Kidney (tissue), 14 donors: ENCODE data around the gene C5orf63. TPM values are rescaled to one million over a fixed set of nuclear protein-coding genes. Genes with fewer than 3 reads are reported as not detected.
"Not testable (repeated sequence)": the region's sequence is repeated elsewhere in the genome, so short reads cannot be mapped to it uniquely, and the experiment has no call there.

Experiments
- DNase-seq, 5 donors: peaks; one replicate each; pipeline ENCODE4 v3.0.0-alpha.2; 2013 to 2020
- FAIRE-seq: peaks from 2 replicates; lab custom pipeline; 2012; peaks lifted over from hg19 to GRCh38; lab: Jason Lieb, UNC
- H3K27ac ChIP-seq, 2 donors: one replicate each; pipeline ENCODE4 v1.7.0; 2013; ENCODE audit warnings: low read depth in 2 of 2, low read length in 2 of 2, inconsistent platforms in 1 of 2
- H3K27me3 ChIP-seq: one replicate; pipeline ENCODE4 v1.7.1; 2013; ENCODE audit warnings: low read length, inconsistent platforms; ENCODE audit not compliant: control insufficient read depth, insufficient read depth
- H3K36me3 ChIP-seq, 3 donors: one replicate each; pipeline versions ENCODE4 v1.7.0 to v1.7.1; 2013; ENCODE audit warnings: low read length in 3 of 3, control low read depth in 1 of 3, inconsistent platforms in 1 of 3; ENCODE audit not compliant: insufficient read depth in 3 of 3, control insufficient read depth in 2 of 3
- H3K4me1 ChIP-seq, 3 donors: one replicate each; pipeline versions ENCODE4 v1.7.0 to v1.7.1; 2013; ENCODE audit warnings: low read length in 3 of 3, inconsistent platforms in 1 of 3, low read depth in 1 of 3; ENCODE audit not compliant: control insufficient read depth in 2 of 3, insufficient read depth in 2 of 3
- H3K4me3 ChIP-seq, 3 donors: one replicate each; pipeline versions ENCODE4 v1.7.0 to v1.8.1; 2013; ENCODE audit warnings: low read length in 3 of 3, control low read depth in 1 of 3, inconsistent platforms in 1 of 3
- H3K9ac ChIP-seq, 3 donors: one replicate each; pipeline versions ENCODE4 v1.7.0 to v1.7.1; 2013; ENCODE audit warnings: low read length in 3 of 3, control low read depth in 1 of 3, inconsistent platforms in 1 of 3
- H3K9me3 ChIP-seq, 3 donors: one replicate each; pipeline versions ENCODE4 v1.7.0 to v1.7.1; 2013; ENCODE audit warnings: low read length in 3 of 3, control low read depth in 1 of 3, inconsistent platforms in 1 of 3; ENCODE audit not compliant: control insufficient read depth in 2 of 3, insufficient read depth in 1 of 3
- intact Hi-C: fragments of 100-400 bp; cut with DNase I; formaldehyde crosslinking; loops from one replicate; pipeline ENCODE4 v1.11.1; 2022
- polyA plus RNA-seq: library from polyadenylated mRNA; stranded (reverse); fragments of 350-450 nt; fragmentation: Illumina TruSeq; extraction: RNeasy Lipid Tissue Mini Kit (QIAGEN cat#74804); gene quantifications from one replicate; pipeline ENCODE4 v1.2.3, GENCODE V29; 2014; ENCODE audit warnings: low read depth, low replicate concordance; ENCODE audit not compliant: insufficient read depth
- total RNA-seq: library from RNA; stranded (reverse); fragmentation: NEBNext Ultra II Directional; extraction: Animal tissue kit (Norgen Biotek cat#: 25700); gene quantifications from one replicate; pipeline ENCODE4 v1.2.1, GENCODE V29; 2021
- TF ChIP-seq, protein P1 (sequence below): IDR thresholded peaks from 3 replicates; pipeline ENCODE4 v1.5.1; 2012; ENCODE audit warnings: mild to moderate bottlenecking, moderate library complexity, borderline replicate concordance; ENCODE audit not compliant: insufficient read depth; ENCODE audit errors: extremely low read depth
- donor health status: control.
- donor health status: control.
- donor health status: control.
- donor health status: control.
- donor health status: control.
- donor health status: DM: yes; HTN: yes; CAD: no.
- donor health status: Normal renal cell carcinoma (clear cell type).

C5orf63 gene
- total and polyA plus RNA-seq, 2 donors from 2014 or later = 5.8 to 8.5 TPM

GRCh38 chr5:127060470-127060985 is 12.8 kb downstream of the C5orf63 start:
- DNase-seq (no peak), FAIRE-seq (no peak)
- H3K4me3 ChIP-seq = no peak overlapping the region
- H3K4me1 ChIP-seq = no peaks in the 10 kb centered on the region
- intact Hi-C loops = no loop called here
- H3K9me3 ChIP-seq = no peaks in the 10 kb centered on the region
- no peaks in the 10 kb centered on the region for H3K36me3 ChIP-seq
- H3K27me3 ChIP-seq = no peaks in the 10 kb centered on the region
- H3K9ac ChIP-seq = no peak overlapping the region
- H3K27ac ChIP-seq = no peak overlapping the region
- TF ChIP-seq, protein P1, sequence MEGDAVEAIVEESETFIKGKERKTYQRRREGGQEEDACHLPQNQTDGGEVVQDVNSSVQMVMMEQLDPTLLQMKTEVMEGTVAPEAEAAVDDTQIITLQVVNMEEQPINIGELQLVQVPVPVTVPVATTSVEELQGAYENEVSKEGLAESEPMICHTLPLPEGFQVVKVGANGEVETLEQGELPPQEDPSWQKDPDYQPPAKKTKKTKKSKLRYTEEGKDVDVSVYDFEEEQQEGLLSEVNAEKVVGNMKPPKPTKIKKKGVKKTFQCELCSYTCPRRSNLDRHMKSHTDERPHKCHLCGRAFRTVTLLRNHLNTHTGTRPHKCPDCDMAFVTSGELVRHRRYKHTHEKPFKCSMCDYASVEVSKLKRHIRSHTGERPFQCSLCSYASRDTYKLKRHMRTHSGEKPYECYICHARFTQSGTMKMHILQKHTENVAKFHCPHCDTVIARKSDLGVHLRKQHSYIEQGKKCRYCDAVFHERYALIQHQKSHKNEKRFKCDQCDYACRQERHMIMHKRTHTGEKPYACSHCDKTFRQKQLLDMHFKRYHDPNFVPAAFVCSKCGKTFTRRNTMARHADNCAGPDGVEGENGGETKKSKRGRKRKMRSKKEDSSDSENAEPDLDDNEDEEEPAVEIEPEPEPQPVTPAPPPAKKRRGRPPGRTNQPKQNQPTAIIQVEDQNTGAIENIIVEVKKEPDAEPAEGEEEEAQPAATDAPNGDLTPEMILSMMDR = no peak

DNA sequence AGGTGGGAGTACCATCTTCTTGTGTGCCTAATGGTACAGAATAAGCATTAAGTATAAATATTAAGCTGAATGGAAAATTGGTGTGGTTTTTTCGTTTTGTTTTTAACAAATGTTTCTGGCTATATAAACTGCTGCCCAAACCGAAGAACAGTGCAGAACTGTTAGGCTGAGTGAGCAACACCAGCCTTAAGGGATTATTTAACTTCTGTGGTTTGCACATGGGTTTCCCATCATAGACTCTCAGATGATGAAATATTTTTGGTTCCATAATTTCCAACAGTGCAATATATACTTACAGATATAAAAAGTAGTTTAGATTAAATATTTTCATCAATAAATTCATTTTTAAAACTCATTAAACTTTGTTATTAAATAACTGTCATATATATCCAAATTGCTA is 16.4 kb downstream of the C5orf63 start:
- Histone ChIP-seq H3K27me3 (no peaks in the 10 kb centered on the region), H3K4me3 (no peak overlapping the region), H3K36me3 (no peaks in the 10 kb centered on the region), H3K4me1 (no peaks in the 10 kb centered on the region), H3K9me3 (no peaks in the 10 kb centered on the region), H3K9ac (no peak overlapping the region), H3K27ac (no peak overlapping the region)
- no peak for DNase-seq
- intact Hi-C loops = no loop called here
- FAIRE-seq = no peak
- TF ChIP-seq, protein P1 = no peak

- H3K9me3 ChIP-seq = no peaks in the 10 kb centered on the region
- TF ChIP-seq, protein P1 = no peak
- FAIRE-seq (no peak), DNase-seq (no peak)
- H3K4me1 ChIP-seq = no peaks in the 10 kb centered on the region
- no peak overlapping the region for H3K27ac ChIP-seq
- H3K27me3 ChIP-seq = no peaks in the 10 kb centered on the region
- no peaks in the 10 kb centered on the region for H3K36me3 ChIP-seq
- intact Hi-C loops = no loop called here
- no peak overlapping the region for H3K4me3 ChIP-seq
- H3K9ac ChIP-seq = no peak overlapping the region
Observed at GRCh38 chr5:127055880-127056653, 17.2 kb downstream of the C5orf63 start.

DNA sequence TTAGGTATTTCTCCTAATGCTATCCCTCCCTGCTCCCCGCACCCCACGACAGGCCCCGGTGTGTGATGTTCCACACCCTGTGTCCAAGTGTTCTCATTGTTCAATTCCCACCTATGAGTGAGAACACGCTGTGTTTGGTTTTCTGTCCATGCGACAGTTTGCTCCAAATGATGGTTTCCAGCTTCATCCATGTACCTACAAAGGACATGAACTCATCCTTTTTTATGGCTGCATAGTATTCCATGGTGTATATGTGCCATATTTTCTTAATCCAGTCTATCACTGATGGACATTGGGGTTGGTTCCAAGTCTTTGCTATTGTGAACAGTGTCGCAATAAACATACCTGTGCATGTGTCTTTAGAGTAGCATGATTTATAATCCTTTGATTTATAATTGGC is 19.8 kb downstream of the C5orf63 start:
- FAIRE-seq = not testable (repeated sequence)

More for the DNA sequence above, 19.8 kb downstream of the C5orf63 start:
- H3K9me3 ChIP-seq, H3K27ac ChIP-seq, H3K9ac ChIP-seq, H3K36me3 ChIP-seq, DNase-seq, H3K4me1 ChIP-seq, H3K27me3 ChIP-seq, H3K4me3 ChIP-seq, intact Hi-C loops: not testable (repeated sequence)
